Type B pancreatic cell (in vitro differentiated cells): ENCODE data around the gene BRD7. TPM values are rescaled to one million over a fixed set of nuclear protein-coding genes. Genes with fewer than 3 reads are reported as not detected.

Experiments
- DNase-seq: peaks from one replicate; pipeline ENCODE4 v3.0.0; 2021; ENCODE audit warnings: mixed read lengths; ENCODE audit not compliant: unreplicated experiment; ENCODE audit errors: extremely low spot score
- H3K27ac Mint-ChIP-seq: 2 replicates; pipeline ENCODE4 v1.8.0; 2021; ENCODE audit warnings: mild to moderate bottlenecking, mixed read lengths
- H3K27me3 Mint-ChIP-seq: 2 replicates; pipeline ENCODE4 v1.8.0; 2021; ENCODE audit warnings: mixed read lengths
- H3K36me3 Mint-ChIP-seq: 2 replicates; pipeline ENCODE4 v1.8.0; 2021; ENCODE audit warnings: mixed read lengths
- H3K4me1 Mint-ChIP-seq: one replicate; pipeline ENCODE4 v1.8.0; 2021; ENCODE audit warnings: mixed read lengths; ENCODE audit not compliant: unreplicated experiment
- H3K4me3 Mint-ChIP-seq: 2 replicates; pipeline ENCODE4 v1.8.0; 2021; ENCODE audit warnings: mild to moderate bottlenecking, mixed read lengths
- H3K9me3 Mint-ChIP-seq: 2 replicates; pipeline ENCODE4 v1.8.0; 2021; ENCODE audit warnings: mixed read lengths
- total RNA-seq: library from RNA; stranded (reverse); gene quantifications from 2 replicates; pipeline ENCODE4 v1.2.1, GENCODE V29; 2021; ENCODE audit warnings: low replicate concordance
- TF ChIP-seq, protein P1 (sequence below): fragments of 200-600 bp; sonication (generic); conservative IDR thresholded peaks from 2 replicates; pipeline ENCODE4 v1.5.0; 2021; ENCODE audit warnings: antibody characterized with exemption, mild to moderate bottlenecking

Gene BRD7
- total RNA-seq, 1 donor from 2014 or later, result 98.2 TPM

DNA sequence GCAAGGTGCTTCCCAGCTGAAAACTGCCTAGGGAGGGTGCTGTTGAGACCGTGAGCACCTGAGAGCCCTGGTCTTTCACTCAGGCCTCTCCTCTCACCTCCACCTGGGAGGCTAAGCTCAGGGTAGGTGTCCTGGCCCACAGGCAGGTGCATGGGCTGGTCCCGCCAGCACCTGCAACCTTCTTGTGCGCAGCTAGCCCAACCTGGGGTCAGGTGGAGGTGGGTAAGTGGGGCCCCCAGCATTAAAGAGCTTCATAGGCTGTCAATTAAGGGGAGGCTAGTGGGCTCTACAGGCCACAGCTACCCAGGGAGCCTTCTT is 93.7 kb downstream of the BRD7 start:
- peaks cover 6% of the 10 kb centered on the region for H3K4me1 Mint-ChIP-seq
- TF ChIP-seq, protein P1, sequence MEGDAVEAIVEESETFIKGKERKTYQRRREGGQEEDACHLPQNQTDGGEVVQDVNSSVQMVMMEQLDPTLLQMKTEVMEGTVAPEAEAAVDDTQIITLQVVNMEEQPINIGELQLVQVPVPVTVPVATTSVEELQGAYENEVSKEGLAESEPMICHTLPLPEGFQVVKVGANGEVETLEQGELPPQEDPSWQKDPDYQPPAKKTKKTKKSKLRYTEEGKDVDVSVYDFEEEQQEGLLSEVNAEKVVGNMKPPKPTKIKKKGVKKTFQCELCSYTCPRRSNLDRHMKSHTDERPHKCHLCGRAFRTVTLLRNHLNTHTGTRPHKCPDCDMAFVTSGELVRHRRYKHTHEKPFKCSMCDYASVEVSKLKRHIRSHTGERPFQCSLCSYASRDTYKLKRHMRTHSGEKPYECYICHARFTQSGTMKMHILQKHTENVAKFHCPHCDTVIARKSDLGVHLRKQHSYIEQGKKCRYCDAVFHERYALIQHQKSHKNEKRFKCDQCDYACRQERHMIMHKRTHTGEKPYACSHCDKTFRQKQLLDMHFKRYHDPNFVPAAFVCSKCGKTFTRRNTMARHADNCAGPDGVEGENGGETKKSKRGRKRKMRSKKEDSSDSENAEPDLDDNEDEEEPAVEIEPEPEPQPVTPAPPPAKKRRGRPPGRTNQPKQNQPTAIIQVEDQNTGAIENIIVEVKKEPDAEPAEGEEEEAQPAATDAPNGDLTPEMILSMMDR, result no peak
- H3K9me3 Mint-ChIP-seq, result peaks cover 5% of the 10 kb centered on the region
- DNase-seq, result no peak
- H3K36me3 Mint-ChIP-seq, result no peaks in the 10 kb centered on the region
- H3K4me3 Mint-ChIP-seq, result no peak overlapping the region
- H3K27me3 Mint-ChIP-seq, result no peaks in the 10 kb centered on the region
- H3K27ac Mint-ChIP-seq, result no peak overlapping the region

DNA sequence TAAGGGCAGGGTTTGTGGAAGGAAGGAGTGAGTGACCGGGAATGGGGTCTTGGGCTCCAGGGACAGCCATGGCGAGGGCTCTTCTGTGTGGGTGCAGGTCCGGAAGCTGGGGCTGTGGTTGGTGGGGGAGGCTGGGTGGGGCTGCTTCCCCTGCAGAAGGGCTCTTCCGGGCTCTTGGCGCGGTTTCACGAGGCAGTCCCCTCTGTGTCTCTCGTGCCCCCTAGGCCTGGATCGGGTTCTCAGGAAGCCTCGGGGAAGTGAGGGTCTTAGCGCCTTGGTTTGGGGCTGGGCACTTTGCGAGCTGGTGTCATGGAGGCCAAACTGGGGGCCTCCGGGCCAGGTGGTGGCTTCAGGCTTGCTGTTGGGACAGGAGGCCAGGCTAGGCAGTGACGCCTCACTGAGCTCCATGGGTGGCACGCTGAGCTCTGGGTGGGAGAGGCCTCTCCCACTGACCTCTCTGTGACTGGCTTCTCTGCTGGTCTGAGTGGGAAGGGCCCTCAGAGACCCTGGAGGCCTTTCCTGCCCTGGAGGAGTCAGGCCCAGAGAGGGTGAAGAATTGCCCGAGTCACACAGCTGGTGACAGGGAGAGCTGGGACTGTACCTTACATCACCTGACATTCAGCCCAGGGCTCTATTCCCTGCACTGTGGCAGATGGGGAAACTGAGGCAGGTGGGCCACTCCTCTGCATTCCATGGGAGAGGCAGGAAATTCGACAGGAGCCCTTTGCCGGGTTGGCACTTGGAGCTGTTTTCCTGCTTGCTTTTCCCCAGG is 94.3 kb downstream of the BRD7 start:
- Mint-ChIP-seq H3K4me1 (peaks cover 1% of the 10 kb centered on the region), H3K4me3 (no peak overlapping the region), H3K9me3 (peaks cover 5% of the 10 kb centered on the region), H3K27me3 (no peaks in the 10 kb centered on the region), H3K27ac (no peak overlapping the region), H3K36me3 (no peaks in the 10 kb centered on the region)
- no peak for DNase-seq
- TF ChIP-seq, protein P1, result no peak

DNA sequence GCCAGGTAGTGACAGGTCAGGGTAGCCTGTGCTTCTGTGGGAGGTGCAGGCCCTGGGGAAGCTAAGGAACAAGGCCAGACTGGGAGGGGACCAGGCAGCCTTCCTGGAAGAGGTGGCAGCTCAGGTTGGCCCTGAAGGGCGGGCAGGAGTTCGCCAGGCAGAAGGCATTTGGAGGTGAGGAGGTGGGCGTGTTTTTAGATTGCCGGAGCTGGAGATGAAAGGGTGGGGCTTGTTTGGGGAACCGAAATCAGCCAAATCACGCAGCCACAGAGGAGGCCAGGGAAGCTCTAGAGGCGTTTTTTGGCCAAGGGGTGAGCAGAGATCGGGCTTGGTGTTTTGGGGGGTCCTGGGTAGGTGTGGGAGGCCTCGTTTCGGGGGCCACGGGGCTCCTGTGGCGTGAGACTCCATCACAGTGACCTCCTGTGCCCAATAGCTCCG is 94.9 kb downstream of the BRD7 start:
- H3K27me3 Mint-ChIP-seq, result no peaks in the 10 kb centered on the region
- no peaks in the 10 kb centered on the region for H3K4me1 Mint-ChIP-seq
- no peak overlapping the region for H3K27ac Mint-ChIP-seq
- no peak overlapping the region for H3K4me3 Mint-ChIP-seq
- peaks cover 5% of the 10 kb centered on the region for H3K9me3 Mint-ChIP-seq
- H3K36me3 Mint-ChIP-seq, result no peaks in the 10 kb centered on the region
- TF ChIP-seq, protein P1, result no peak
- no peak for DNase-seq

DNA sequence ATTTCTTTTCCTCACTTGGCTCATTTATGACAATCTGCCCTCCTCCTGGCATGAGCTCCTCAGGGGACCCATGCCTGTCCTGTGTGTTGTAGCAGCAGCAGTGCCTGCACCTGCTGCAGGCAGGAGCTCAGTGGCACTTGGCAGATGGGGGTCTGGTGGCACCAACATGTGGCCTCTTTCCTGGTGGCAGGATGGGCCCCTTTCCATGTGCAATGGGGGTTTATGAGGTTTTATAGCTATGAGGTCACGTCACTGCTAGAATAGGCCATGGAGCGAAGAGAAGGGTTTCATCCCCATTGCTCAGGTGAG is 95.5 kb downstream of the BRD7 start:
- no peak overlapping the region for H3K27ac Mint-ChIP-seq

DNA sequence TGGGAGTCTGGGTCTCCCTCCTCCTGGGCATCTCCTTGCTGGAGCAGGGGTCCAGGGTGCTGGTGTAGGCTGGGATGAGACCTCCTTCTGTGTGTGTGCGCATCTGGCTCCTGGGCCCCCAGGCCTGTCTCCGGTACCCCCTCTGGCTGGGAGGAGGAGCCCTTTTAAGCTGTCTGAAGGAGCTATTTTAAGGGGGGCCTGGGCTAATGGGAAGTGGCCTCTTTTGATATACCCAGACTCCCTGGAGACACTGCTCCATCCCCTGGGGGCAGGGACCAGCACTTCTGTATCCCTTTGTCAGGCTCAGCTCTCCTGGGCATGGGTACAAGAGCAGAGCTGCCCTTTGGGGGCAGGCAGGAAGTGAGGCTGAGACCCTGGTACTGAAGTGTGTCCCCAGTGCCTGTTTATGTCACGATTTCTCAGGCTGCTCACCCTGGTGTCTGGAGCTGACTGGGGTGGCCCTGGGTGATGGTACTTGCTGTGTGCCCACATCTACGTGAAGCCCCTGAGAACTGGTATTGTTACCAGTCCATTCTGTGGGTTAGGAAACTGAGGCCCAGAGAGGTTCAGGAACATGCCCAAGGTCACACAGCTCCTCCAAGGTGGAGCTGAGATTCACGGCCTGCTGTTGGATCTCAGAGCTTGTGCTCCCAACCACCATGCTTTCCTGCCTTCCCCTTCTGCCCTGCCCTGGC is 96.0 kb downstream of the BRD7 start:
- no peaks in the 10 kb centered on the region for H3K36me3 Mint-ChIP-seq
- H3K27me3 Mint-ChIP-seq, result no peaks in the 10 kb centered on the region
- H3K9me3 Mint-ChIP-seq, result no peaks in the 10 kb centered on the region
- H3K4me1 Mint-ChIP-seq, result no peaks in the 10 kb centered on the region
- TF ChIP-seq, protein P1, result no peak
- H3K4me3 Mint-ChIP-seq, result no peak overlapping the region
- no peak for DNase-seq
- H3K27ac Mint-ChIP-seq, result no peak overlapping the region

More for the DNA sequence above, 95.5 kb downstream of the BRD7 start:
- Mint-ChIP-seq H3K4me1 (no peaks in the 10 kb centered on the region), H3K4me3 (no peak overlapping the region), H3K27me3 (no peaks in the 10 kb centered on the region), H3K9me3 (peaks cover 3% of the 10 kb centered on the region), H3K36me3 (no peaks in the 10 kb centered on the region)
- no peak for DNase-seq
- TF ChIP-seq, protein P1, result no peak
